ENCODE data around the gene DENND6B.

DNA sequence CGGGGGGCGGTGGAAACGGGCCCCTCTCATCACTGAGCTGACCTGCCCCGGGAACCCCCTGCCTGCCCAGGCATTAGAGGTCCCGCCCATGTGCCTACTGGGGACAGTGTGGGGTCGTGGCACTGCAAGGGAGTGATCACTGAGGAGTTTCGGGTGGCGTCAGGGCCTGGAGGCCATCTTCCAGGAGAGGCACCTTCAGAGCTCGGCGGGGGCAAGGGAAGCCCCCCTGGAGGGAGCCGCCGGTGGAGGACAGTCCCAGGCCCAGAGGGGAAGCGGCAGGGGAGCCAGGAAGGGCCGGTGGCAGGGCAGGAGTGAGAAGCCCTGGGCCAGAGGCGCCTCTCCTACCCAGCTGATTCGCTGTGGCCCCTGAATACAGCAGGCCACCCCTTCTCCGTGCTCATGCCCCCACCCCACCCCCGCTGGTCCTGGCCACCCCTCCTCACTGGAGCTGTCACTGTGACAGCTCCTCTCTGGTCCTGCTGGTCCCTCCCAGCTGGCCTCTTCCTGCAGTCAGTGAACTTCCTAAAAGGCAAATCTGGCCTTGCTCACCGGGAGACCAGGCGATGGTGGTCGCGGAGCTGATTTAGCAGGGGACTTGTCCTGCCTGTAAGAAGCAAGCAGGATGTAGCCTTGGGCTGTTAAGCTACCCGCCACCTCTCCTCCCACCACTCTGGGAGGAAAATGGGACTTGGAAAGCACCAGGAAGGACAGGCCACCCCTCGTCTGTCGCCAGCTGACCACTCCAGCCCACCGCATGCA, 54.6 kb downstream of the DENND6B start:
- TF ChIP-seq, protein P1, sequence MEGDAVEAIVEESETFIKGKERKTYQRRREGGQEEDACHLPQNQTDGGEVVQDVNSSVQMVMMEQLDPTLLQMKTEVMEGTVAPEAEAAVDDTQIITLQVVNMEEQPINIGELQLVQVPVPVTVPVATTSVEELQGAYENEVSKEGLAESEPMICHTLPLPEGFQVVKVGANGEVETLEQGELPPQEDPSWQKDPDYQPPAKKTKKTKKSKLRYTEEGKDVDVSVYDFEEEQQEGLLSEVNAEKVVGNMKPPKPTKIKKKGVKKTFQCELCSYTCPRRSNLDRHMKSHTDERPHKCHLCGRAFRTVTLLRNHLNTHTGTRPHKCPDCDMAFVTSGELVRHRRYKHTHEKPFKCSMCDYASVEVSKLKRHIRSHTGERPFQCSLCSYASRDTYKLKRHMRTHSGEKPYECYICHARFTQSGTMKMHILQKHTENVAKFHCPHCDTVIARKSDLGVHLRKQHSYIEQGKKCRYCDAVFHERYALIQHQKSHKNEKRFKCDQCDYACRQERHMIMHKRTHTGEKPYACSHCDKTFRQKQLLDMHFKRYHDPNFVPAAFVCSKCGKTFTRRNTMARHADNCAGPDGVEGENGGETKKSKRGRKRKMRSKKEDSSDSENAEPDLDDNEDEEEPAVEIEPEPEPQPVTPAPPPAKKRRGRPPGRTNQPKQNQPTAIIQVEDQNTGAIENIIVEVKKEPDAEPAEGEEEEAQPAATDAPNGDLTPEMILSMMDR (IDR thresholded peaks at IDR 0.05), result no peak
- no peak for TF ChIP-seq EZH2phosphoT487 (IDR thresholded peaks at IDR 0.05)
- TF ChIP-seq EZH2 (IDR thresholded peaks at IDR 0.05), result no peak

All from neural progenitor cell (in vitro differentiated cells).